Heart right ventricle (tissue), 16 donors: ENCODE data around the gene INPP5A. TPM values are rescaled to one million over a fixed set of nuclear protein-coding genes. Genes with fewer than 3 reads are reported as not detected.
A peak's percentile ranks its signal among the peaks of the same experiment; 100 is the strongest.
"Not testable (repeated sequence)": the region's sequence is repeated elsewhere in the genome, so short reads cannot be mapped to it uniquely, and the experiment has no call there.

Experiments
- ATAC-seq, 8 donors: fragments of 200-7000 bp; cut with Tn5 transposase; one replicate each; pipeline ENCODE4 v1.9.1; 2020; ENCODE audit warnings: mild to moderate bottlenecking in 8 of 8, moderate library complexity in 8 of 8, moderate number of reproducible peaks in 1 of 8
- DNase-seq, 2 donors: peaks; one replicate each; pipeline ENCODE4 v3.0.0-alpha.2; 2020
- H3K27ac ChIP-seq, 10 donors: fragments of 200-600 bp; sonication (generic) in 2 of 10; one replicate each; pipeline versions ENCODE4 v1.5.0 to v1.8.0; 2020 to 2022; ENCODE audit warnings: mild to moderate bottlenecking in 3 of 10
- H3K27me3 ChIP-seq, 7 donors: fragments of 200-600 bp; one replicate each; pipeline ENCODE4 v1.8.0; 2021 to 2022; ENCODE audit warnings: mild to moderate bottlenecking in 2 of 7
- H3K36me3 ChIP-seq, 9 donors: fragments of 200-600 bp; sonication (generic) in 1 of 9; one replicate each; pipeline versions ENCODE4 v1.5.0 to v1.8.0; 2020 to 2022; ENCODE audit warnings: mild to moderate bottlenecking in 2 of 9
- H3K4me1 ChIP-seq, 9 donors: fragments of 200-600 bp; sonication (generic) in 1 of 9; one replicate each; pipeline versions ENCODE4 v1.5.0 to v1.8.0; 2020 to 2022; ENCODE audit warnings: mild to moderate bottlenecking in 4 of 9
- H3K4me3 ChIP-seq, 10 donors: fragments of 200-600 bp; sonication (generic) in 2 of 10; one replicate each; pipeline versions ENCODE4 v1.5.0 to v1.8.0; 2020 to 2022; ENCODE audit warnings: mild to moderate bottlenecking in 7 of 10, moderate library complexity in 2 of 10
- H3K9me3 ChIP-seq, 11 donors: fragments of 200-600 bp in 10 of 11; sonication (generic) in 2 of 11; one replicate each; pipeline versions ENCODE4 v1.5.0 to v1.8.0; 2013 to 2022; ENCODE audit warnings: mild to moderate bottlenecking in 2 of 11, control low read depth in 1 of 11, moderate library complexity in 1 of 11
- CTCF ChIP-seq, 9 donors: fragments of 200-600 bp; sonication (generic) in 2 of 9; IDR thresholded peaks; one replicate each; pipeline versions ENCODE4 v1.5.0 to v1.8.0; 2021 to 2022; ENCODE audit warnings: antibody characterized with exemption in 9 of 9, mild to moderate bottlenecking in 5 of 9, moderate library complexity in 1 of 9
- WGBS, 2 donors: extraction: QIAGEN DNeasy Blood & Tissue Kit; methylation state at CpG; one replicate each; pipeline ENCODE4 v1.1.7; 2013; ENCODE audit warnings: inconsistent platforms in 1 of 2; 5-methylcytosine and 5-hydroxymethylcytosine counted together
- intact Hi-C, 10 donors: fragments of 100-400 bp; cut with DNase I; formaldehyde crosslinking; loops; one replicate each; pipeline versions ENCODE4 v1.11.1 to v1.14.2; 2022
- polyA plus RNA-seq, 2 donors: library from polyadenylated mRNA; stranded (reverse); fragments of 200-250 nt; gene quantifications; one replicate each; pipeline ENCODE4 v1.2.3, GENCODE V29; 2013
- total RNA-seq, 10 donors: library from RNA; stranded (reverse); fragmentation: NEBNext Ultra II Directional in 3 of 10; extraction: Animal tissue kit (Norgen Biotek cat#: 25700) in 3 of 10; gene quantifications; one replicate each; pipeline versions ENCODE4 v1.2.1 to v1.2.4, GENCODE V29; 2021 to 2023
- donor health status: Arrhythmogenic right ventricular cardiomyopathy.
- donor health status: ischemic (EF 13 %, LVEDD 7.1; RV severe dilation, severe dysfunction).
- donor health status: healthy with polysubstance abuse.
- donor health status: DM: no; HTN: yes; CAD: no.
- donor health status: DM: no; HTN: no; CAD: no.
- donor health status: ischemic (EF 25% LVEDD 6.9; RV normal size, moderate dysfunction).
- donor health status: ischemic (EF 25% LVEDD 5.7; RV mildly dilated, moderate dysfunction).
- donor health status: healthy.
- donor health status: DM: yes; HTN: yes; CAD: no.
- donor health status: Ischemic cardiomyopathy.
- donor health status: ischemic (EF 35%, LVEDD 5.7; RV mildly dilated, moderate dysfunction).
- donor health status: nonischemic (EF 11% LVEDD 7.7; RV severe dilation, severe dysfunction).
- donor health status: DM: yes; HTN: yes; CAD: no.
- donor health status: PGD.
- donor health status: ischemic (EF 29% LVEDD 5.4; RV normal size, mild dysfunction).
- donor health status: nonischemic (EF 23%, LVEDD 6.1; RV moderate dilation, normal function).

Gene INPP5A
- total and polyA plus RNA-seq, 12 donors: 30.4 to 122 (median 106) TPM

- Histone ChIP-seq H3K27ac (no peak overlapping the region), H3K4me3 (no peak overlapping the region), H3K9me3 (no peaks in the 10 kb centered on the region), H3K27me3 (no peaks in the 10 kb centered on the region), H3K4me1 (peaks cover 0 to 9% (median 0%) of the 10 kb centered on the region in 9 donors), H3K36me3 (peaks cover 0 to 4% (median 0%) of the 10 kb centered on the region in 9 donors)
- no peak for TF ChIP-seq CTCF (IDR thresholded peaks at IDR 0.05)
- intact Hi-C loops: no loop called here
- DNase-seq (no peak), ATAC-seq (peak in 1 of 8 donors; percentile 51)
- 92 to 96% methylated on average over 12 of the region's 12 CpGs for WGBS, 2 donors
Observed at GRCh38 chr10:132670546-132671227, 133.1 kb downstream of the INPP5A start.

DNA sequence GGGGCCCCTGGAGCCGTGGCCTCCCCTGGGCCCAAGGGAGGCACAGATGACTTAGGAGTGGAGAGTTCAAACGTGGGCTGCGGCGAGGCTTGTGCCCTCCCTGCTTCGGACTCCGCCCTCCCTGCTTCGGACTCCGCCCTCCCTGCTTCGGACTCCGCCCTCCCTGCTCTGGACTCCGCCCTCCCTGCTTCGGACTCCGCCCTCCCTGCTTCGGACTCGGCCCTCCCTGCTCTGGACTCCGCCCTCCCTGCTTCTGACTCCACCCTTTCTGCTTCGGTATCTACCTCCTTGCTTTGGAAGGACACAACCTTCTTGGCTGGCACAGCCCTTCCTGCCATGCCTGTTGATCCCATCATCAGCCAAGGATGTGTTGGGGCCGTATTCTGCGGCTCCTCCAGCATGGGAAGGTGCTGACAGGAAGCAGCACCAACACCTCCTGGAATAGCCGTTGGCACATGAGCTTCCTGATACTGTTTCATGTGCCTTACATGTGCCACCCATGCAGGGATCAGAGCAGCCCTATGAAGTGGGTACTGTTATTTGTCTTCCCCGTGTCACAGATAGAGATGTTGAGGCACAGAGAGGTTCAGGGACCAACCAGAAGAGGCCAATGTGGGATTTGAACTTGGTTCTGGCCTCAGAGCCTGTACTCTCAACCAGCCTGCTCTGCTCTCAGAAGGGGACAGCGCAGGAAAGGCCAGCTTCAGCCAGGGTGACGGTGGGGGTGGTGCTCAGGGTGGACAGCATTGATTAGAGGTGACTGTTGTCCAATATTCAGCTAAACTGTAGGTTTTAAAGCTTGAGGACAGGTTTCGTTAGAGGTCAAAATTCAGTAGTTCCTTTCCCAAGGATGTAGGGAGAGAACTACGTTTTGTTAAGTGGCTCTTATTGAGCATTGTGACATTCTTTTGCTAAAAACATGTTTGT, 133.9 kb downstream of the INPP5A start:
- Histone ChIP-seq H3K9me3 (no peaks in the 10 kb centered on the region), H3K4me3 (no peak overlapping the region), H3K27ac (no peak overlapping the region), H3K27me3 (no peaks in the 10 kb centered on the region), H3K4me1 (peaks cover 0 to 9% (median 0%) of the 10 kb centered on the region in 9 donors), H3K36me3 (peaks cover 0 to 4% (median 0%) of the 10 kb centered on the region in 9 donors)
- 76 to 86% methylated on average over 25 of the region's 25 CpGs for WGBS, 2 donors
- peak in 1 of 2 donors; percentile 55 for DNase-seq
- TF ChIP-seq CTCF (IDR thresholded peaks at IDR 0.05): no peak
- ATAC-seq: peak; percentile 58 to 92 (median 80)
- intact Hi-C loops: no loop called here

DNA sequence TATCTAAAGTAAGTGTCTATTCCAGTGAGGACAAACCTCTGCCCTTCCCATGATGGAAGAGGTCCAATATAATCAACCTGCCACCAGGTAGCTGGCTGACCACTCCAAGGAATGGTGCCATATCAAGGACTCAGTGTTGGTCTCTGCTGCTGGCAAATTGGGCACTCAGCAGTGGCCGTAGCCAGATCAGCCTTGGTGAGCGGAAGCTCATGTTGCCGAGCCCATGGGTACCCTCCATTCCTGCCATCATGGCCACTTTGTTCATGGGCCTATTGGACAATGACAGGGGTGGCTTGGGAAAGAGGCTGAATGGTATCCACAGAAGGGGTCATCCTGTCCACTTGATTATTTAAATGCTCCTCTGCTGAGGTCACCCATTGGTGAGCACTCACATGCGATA, 136.2 kb downstream of the INPP5A start:
- WGBS, 2 donors: 99 to 100% methylated on average over 4 of the region's 4 CpGs
- H3K9me3 ChIP-seq, intact Hi-C loops, H3K4me3 ChIP-seq, ATAC-seq, H3K27me3 ChIP-seq, DNase-seq, H3K27ac ChIP-seq, H3K4me1 ChIP-seq: not testable (repeated sequence)
- H3K36me3 ChIP-seq: peaks cover 0 to 12% (median 0%) of the 10 kb centered on the region in 9 donors

GRCh38 chr10:132674311-132674710, 136.7 kb downstream of the INPP5A start:
- Histone ChIP-seq H3K27ac (no peak overlapping the region), H3K4me3 (no peak overlapping the region), H3K4me1 (peaks cover 0 to 9% (median 0%) of the 10 kb centered on the region in 9 donors), H3K9me3 (no peaks in the 10 kb centered on the region), H3K36me3 (peaks cover 0 to 12% (median 0%) of the 10 kb centered on the region in 9 donors), H3K27me3 (no peaks in the 10 kb centered on the region)
- TF ChIP-seq CTCF (IDR thresholded peaks at IDR 0.05): no peak
- intact Hi-C loops: no loop called here
- ATAC-seq (no peak), DNase-seq (no peak)
- WGBS, 2 donors: 93 to 95% methylated on average over 9 of the region's 9 CpGs
